ENCODE measurements around the gene S100A1. TPM values are rescaled to one million over a fixed set of nuclear protein-coding genes. Genes with fewer than 3 reads are reported as not detected.
"Not testable (repeated sequence)": the region's sequence is repeated elsewhere in the genome, so short reads cannot be mapped to it uniquely, and the experiment has no call there.

Gene S100A1
- total RNA-seq, 1 donor from 2014 or later = not detected

GRCh38 chr1:153639280-153639679 lies 11.0 kb downstream of the S100A1 start:
- Mint-ChIP-seq H3K4me1 (ENCODE audit: low read depth) (peaks cover 21% of the 10 kb centered on the region), H3K27me3 (ENCODE audit: low read depth) (no peaks in the 10 kb centered on the region), H3K27ac (no peak overlapping the region), H3K36me3 (ENCODE audit: low read depth) (peaks cover 78% of the 10 kb centered on the region), H3K9me3 (no peaks in the 10 kb centered on the region), H3K4me3 (ENCODE audit: low read depth) (no peak overlapping the region)
- intact Hi-C loops (cut with micrococcal nuclease) = no loop called here
- no peak for DNase-seq (ENCODE audit: low spot score)

GRCh38 chr1:153640213-153640612 lies 12.0 kb downstream of the S100A1 start:
- Mint-ChIP-seq H3K4me1 (ENCODE audit: low read depth) (peaks cover 21% of the 10 kb centered on the region), H3K36me3 (ENCODE audit: low read depth) (peaks cover 81% of the 10 kb centered on the region)
- H3K27me3 Mint-ChIP-seq (ENCODE audit: low read depth); H3K4me3 Mint-ChIP-seq (ENCODE audit: low read depth); H3K27ac Mint-ChIP-seq; intact Hi-C loops (cut with micrococcal nuclease); DNase-seq (ENCODE audit: low spot score); H3K9me3 Mint-ChIP-seq: not testable (repeated sequence)

DNA sequence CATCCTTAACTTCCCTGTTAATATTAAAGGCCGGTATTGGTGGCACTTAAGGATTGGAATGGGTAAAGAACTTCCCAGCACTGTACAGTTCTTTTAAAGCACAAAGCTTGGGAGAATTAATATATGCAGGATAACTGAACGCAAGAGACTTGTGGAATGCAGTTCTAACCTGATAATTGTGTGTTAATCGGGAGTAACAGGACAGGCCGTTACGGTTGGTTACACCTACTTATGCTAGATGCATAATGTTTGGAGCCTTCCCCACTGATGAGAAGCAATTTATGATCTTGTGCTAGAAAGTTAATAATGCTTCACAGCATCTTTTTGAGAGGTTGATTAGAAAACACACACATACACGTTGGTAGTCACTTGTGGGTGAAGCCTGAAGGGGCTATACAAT lies 12.6 kb downstream of the S100A1 start:
- H3K36me3 Mint-ChIP-seq (ENCODE audit: low read depth) = peaks cover 83% of the 10 kb centered on the region
- H3K27ac Mint-ChIP-seq = no peak overlapping the region
- intact Hi-C loops (cut with micrococcal nuclease) = no loop called here
- H3K9me3 Mint-ChIP-seq = no peaks in the 10 kb centered on the region
- no peaks in the 10 kb centered on the region for H3K27me3 Mint-ChIP-seq (ENCODE audit: low read depth)
- H3K4me1 Mint-ChIP-seq (ENCODE audit: low read depth) = peaks cover 24% of the 10 kb centered on the region
- H3K4me3 Mint-ChIP-seq (ENCODE audit: low read depth) = no peak overlapping the region
- no peak for DNase-seq (ENCODE audit: low spot score)

GRCh38 chr1:153642161-153642560 lies 13.9 kb downstream of the S100A1 start:
- H3K4me1 Mint-ChIP-seq (ENCODE audit: low read depth) = peaks cover 20% of the 10 kb centered on the region
- no peak overlapping the region for H3K4me3 Mint-ChIP-seq (ENCODE audit: low read depth)
- H3K27me3 Mint-ChIP-seq (ENCODE audit: low read depth) = no peaks in the 10 kb centered on the region
- H3K27ac Mint-ChIP-seq = no peak overlapping the region
- DNase-seq (ENCODE audit: low spot score) = no peak
- intact Hi-C loops (cut with micrococcal nuclease) = no loop called here
- peaks cover 81% of the 10 kb centered on the region for H3K36me3 Mint-ChIP-seq (ENCODE audit: low read depth)
- no peaks in the 10 kb centered on the region for H3K9me3 Mint-ChIP-seq

GRCh38 chr1:153643100-153643499 lies 14.9 kb downstream of the S100A1 start:
- H3K27ac Mint-ChIP-seq = peak overlapping the region; percentile 31
- intact Hi-C loops (cut with micrococcal nuclease) = no loop called here
- DNase-seq (ENCODE audit: low spot score) = no peak
- H3K27me3 Mint-ChIP-seq (ENCODE audit: low read depth) = no peaks in the 10 kb centered on the region
- H3K36me3 Mint-ChIP-seq (ENCODE audit: low read depth) = peaks cover 81% of the 10 kb centered on the region
- no peak overlapping the region for H3K4me3 Mint-ChIP-seq (ENCODE audit: low read depth)
- H3K4me1 Mint-ChIP-seq (ENCODE audit: low read depth) = peaks cover 18% of the 10 kb centered on the region
- no peaks in the 10 kb centered on the region for H3K9me3 Mint-ChIP-seq

- intact Hi-C loops (cut with micrococcal nuclease) = no loop called here
- Mint-ChIP-seq H3K27me3 (ENCODE audit: low read depth) (no peaks in the 10 kb centered on the region), H3K4me3 (ENCODE audit: low read depth) (no peak overlapping the region), H3K36me3 (ENCODE audit: low read depth) (peaks cover 74% of the 10 kb centered on the region), H3K9me3 (no peaks in the 10 kb centered on the region), H3K27ac (no peak overlapping the region), H3K4me1 (ENCODE audit: low read depth) (peaks cover 18% of the 10 kb centered on the region)
- DNase-seq (ENCODE audit: low spot score) = no peak
These were observed 15.6 kb downstream of the S100A1 start for GRCh38 chr1:153643816-153644215.

GRCh38 chr1:153646672-153647345 lies 18.6 kb downstream of the S100A1 start:
- H3K9me3 Mint-ChIP-seq = no peaks in the 10 kb centered on the region
- peaks cover 17% of the 10 kb centered on the region for H3K4me1 Mint-ChIP-seq (ENCODE audit: low read depth)
- peaks cover 52% of the 10 kb centered on the region for H3K36me3 Mint-ChIP-seq (ENCODE audit: low read depth)
- intact Hi-C loops (cut with micrococcal nuclease) = no loop called here
- no peak overlapping the region for H3K4me3 Mint-ChIP-seq (ENCODE audit: low read depth)
- H3K27ac Mint-ChIP-seq = no peak overlapping the region
- no peak for DNase-seq (ENCODE audit: low spot score)
- H3K27me3 Mint-ChIP-seq (ENCODE audit: low read depth) = no peaks in the 10 kb centered on the region

GRCh38 chr1:153647346-153647714 lies 19.1 kb downstream of the S100A1 start:
- H3K9me3 Mint-ChIP-seq = no peaks in the 10 kb centered on the region
- H3K36me3 Mint-ChIP-seq (ENCODE audit: low read depth) = peaks cover 48% of the 10 kb centered on the region
- H3K4me1 Mint-ChIP-seq (ENCODE audit: low read depth) = peaks cover 16% of the 10 kb centered on the region
- no peak overlapping the region for H3K4me3 Mint-ChIP-seq (ENCODE audit: low read depth)
- no peak overlapping the region for H3K27ac Mint-ChIP-seq
- intact Hi-C loops (cut with micrococcal nuclease) = no loop called here
- DNase-seq (ENCODE audit: low spot score) = no peak
- H3K27me3 Mint-ChIP-seq (ENCODE audit: low read depth) = no peaks in the 10 kb centered on the region

- intact Hi-C loops (cut with micrococcal nuclease) = no loop called here
- Mint-ChIP-seq H3K36me3 (ENCODE audit: low read depth) (peaks cover 44% of the 10 kb centered on the region), H3K4me1 (ENCODE audit: low read depth) (peaks cover 13% of the 10 kb centered on the region), H3K4me3 (ENCODE audit: low read depth) (no peak overlapping the region), H3K27ac (no peak overlapping the region), H3K9me3 (no peaks in the 10 kb centered on the region), H3K27me3 (ENCODE audit: low read depth) (no peaks in the 10 kb centered on the region)
- no peak for DNase-seq (ENCODE audit: low spot score)
These were observed 19.9 kb downstream of the S100A1 start for GRCh38 chr1:153648000-153648643.

- Mint-ChIP-seq H3K9me3 (no peaks in the 10 kb centered on the region), H3K4me3 (ENCODE audit: low read depth) (no peak overlapping the region), H3K27me3 (ENCODE audit: low read depth) (no peaks in the 10 kb centered on the region), H3K27ac (no peak overlapping the region), H3K36me3 (ENCODE audit: low read depth) (peaks cover 32% of the 10 kb centered on the region), H3K4me1 (ENCODE audit: low read depth) (peaks cover 8% of the 10 kb centered on the region)
- no peak for DNase-seq (ENCODE audit: low spot score)
- intact Hi-C loops (cut with micrococcal nuclease) = no loop called here
These were observed 21.1 kb downstream of the S100A1 start for GRCh38 chr1:153649137-153649862.

- H3K27me3 Mint-ChIP-seq (ENCODE audit: low read depth) = no peaks in the 10 kb centered on the region
- H3K4me3 Mint-ChIP-seq (ENCODE audit: low read depth) = no peak overlapping the region
- no peaks in the 10 kb centered on the region for H3K9me3 Mint-ChIP-seq
- no peak for DNase-seq (ENCODE audit: low spot score)
- H3K36me3 Mint-ChIP-seq (ENCODE audit: low read depth) = peaks cover 27% of the 10 kb centered on the region
- H3K27ac Mint-ChIP-seq = no peak overlapping the region
- intact Hi-C loops (cut with micrococcal nuclease) = no loop called here
- H3K4me1 Mint-ChIP-seq (ENCODE audit: low read depth) = peaks cover 8% of the 10 kb centered on the region
These were observed 21.6 kb downstream of the S100A1 start for GRCh38 chr1:153649863-153650235.

GRCh38 chr1:153651771-153652170 lies 23.5 kb downstream of the S100A1 start:
- H3K9me3 Mint-ChIP-seq = no peaks in the 10 kb centered on the region
- intact Hi-C loops (cut with micrococcal nuclease) = no loop called here
- H3K27ac Mint-ChIP-seq = no peak overlapping the region
- DNase-seq (ENCODE audit: low spot score) = no peak
- peaks cover 3% of the 10 kb centered on the region for H3K4me1 Mint-ChIP-seq (ENCODE audit: low read depth)
- H3K4me3 Mint-ChIP-seq (ENCODE audit: low read depth) = no peak overlapping the region
- no peaks in the 10 kb centered on the region for H3K27me3 Mint-ChIP-seq (ENCODE audit: low read depth)
- peaks cover 8% of the 10 kb centered on the region for H3K36me3 Mint-ChIP-seq (ENCODE audit: low read depth)

DNA sequence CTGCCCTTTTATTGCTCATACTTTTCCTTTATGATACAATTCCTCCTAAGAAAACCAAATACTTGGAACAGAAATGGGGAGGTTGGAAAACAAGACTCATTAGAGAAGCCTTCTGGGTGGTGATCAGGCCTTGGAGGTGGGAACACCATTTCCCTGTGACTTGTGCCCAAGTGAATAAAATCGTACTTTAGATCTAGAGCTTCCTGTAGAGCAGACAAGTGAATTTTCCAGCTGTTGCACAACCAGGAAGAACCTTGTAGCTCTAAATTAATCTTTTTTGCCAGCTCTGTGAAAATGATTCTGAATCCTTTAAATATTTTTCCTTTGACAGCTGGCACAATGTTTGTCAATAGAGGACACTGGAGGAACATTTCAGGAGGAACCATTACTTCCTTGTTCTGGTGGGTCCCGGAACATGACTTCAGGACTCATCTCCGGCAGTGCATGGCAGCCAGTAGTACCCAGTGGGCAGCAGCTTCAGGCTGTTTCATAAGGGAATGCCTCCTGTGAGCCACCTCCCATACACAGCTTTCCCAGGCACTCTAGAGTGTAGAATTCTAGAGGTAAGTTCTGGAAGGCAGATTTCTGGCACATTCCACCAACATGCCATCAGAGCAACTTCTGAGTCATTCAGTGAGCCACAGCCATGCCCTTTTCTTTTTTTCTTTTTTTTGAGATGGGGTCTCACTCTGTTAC lies 24.7 kb downstream of the S100A1 start:
- Mint-ChIP-seq H3K9me3 (no peaks in the 10 kb centered on the region), H3K36me3 (ENCODE audit: low read depth) (peaks cover under 1% of the 10 kb centered on the region), H3K27ac (no peak overlapping the region), H3K4me3 (ENCODE audit: low read depth) (no peak overlapping the region), H3K4me1 (ENCODE audit: low read depth) (peaks cover 5% of the 10 kb centered on the region), H3K27me3 (ENCODE audit: low read depth) (no peaks in the 10 kb centered on the region)
- no peak for DNase-seq (ENCODE audit: low spot score)
- intact Hi-C loops (cut with micrococcal nuclease) = no loop called here

Measured in activated T-helper 2 cell treated with anti-CD3 and anti-CD28 coated beads, Interferon-gamma antibody, Interleukin-2, Interleukin-4, amounts not matched to agents 10 μg/mL and 5 μg/mL and 100 μg/mL, durations not matched to agents 14 hours and 24 hours and 36 hours (primary cell).